HG02759 (cell line): ENCODE data around the gene SLC22A6.

ENCODE experiments used
- ATAC-seq: cut with Tn5 transposase; IDR thresholded peaks from one replicate; pipeline ENCODE4 v1.9.1; 2021; ENCODE audit warnings: mild to moderate bottlenecking, moderate library complexity; ENCODE audit not compliant: unreplicated experiment

SLC22A6 gene, protein sequence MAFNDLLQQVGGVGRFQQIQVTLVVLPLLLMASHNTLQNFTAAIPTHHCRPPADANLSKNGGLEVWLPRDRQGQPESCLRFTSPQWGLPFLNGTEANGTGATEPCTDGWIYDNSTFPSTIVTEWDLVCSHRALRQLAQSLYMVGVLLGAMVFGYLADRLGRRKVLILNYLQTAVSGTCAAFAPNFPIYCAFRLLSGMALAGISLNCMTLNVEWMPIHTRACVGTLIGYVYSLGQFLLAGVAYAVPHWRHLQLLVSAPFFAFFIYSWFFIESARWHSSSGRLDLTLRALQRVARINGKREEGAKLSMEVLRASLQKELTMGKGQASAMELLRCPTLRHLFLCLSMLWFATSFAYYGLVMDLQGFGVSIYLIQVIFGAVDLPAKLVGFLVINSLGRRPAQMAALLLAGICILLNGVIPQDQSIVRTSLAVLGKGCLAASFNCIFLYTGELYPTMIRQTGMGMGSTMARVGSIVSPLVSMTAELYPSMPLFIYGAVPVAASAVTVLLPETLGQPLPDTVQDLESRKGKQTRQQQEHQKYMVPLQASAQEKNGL

DNA sequence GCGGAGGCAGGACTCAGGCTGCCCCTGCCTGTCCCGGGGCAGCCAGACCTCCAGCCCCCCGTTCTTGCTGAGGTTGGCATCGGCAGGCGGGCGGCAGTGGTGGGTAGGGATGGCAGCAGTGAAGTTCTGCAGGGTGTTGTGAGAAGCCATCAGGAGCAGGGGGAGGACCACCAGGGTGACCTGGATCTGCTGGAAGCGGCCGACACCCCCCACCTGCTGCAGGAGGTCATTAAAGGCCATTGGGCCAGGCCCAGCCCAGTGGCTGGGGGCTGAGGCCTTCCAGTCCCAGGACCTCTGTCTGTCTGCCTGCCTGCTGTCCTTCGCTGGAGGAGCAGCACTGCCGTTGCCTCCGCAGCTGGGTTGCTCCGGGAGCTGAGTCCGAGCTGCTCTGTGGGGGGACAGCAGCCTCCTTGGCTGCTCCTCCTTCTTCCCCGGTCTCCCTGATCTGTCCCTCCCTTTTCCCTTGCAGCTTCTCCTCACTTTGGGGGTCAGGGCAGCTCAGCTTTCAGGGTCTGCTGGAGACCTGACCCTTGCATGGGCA lies at the start of gene SLC22A6:
Gene SLC22A6, minus strand, starts transcription at position 517 of the 541 bp plus-strand sequence. Its CDS starts 277 bp downstream, at position 240.
- no peak for ATAC-seq

DNA sequence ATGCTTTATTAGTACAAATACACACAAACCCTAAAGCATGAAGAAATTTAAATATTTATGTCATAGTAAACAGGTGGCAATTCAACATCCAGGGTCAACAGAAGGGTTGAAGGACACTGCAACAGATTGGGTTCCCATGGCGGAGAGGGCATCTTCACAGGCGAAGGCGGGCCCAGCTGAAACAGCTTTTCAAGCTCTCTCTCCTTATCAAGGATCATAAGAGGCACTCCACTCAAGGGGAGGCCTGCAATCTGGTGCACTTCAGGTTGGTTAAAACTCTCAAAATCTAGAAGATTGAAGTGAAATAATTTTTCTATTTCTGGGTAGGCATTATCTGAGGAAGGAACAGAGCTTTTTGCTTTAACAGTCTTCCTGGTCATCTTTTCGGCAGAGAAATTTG lies 47.7 kb upstream of the SLC22A6 start:
- no peak for ATAC-seq

- ATAC-seq = no peak
These were observed 39.3 kb upstream of the SLC22A6 start for GRCh38 chr11:63023841-63024648.

DNA sequence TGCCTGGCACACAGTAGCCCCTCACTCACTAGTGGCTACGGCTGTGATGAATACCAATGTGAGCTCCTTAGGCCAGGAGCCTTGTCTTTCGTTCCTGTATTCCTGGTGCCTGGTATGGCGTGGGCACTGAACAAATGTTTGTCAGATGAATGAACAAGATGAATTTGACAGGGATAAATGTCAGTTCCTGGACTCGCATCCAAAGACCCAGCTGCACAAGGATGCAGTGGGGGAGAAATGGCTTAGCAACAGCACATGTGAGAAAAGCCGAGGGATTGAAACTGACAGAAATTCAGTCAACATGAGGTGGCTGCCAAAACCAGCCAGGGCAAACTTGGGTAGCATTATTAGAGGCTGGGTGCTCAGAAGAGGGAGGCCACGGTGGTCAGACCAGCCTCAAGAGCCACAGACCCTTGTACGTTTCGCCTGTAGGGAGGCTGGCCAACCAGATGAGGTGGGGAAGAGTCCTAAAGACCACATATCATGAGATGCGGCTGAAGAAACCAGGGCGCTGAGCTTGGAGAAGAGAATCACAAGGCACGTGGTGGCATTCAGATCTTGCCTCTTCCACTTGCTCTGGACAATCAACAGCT lies 38.6 kb upstream of the SLC22A6 start:
- ATAC-seq = no peak

GRCh38 chr11:63022441-63022840 lies 37.7 kb upstream of the SLC22A6 start:
- no peak for ATAC-seq

- ATAC-seq = no peak
These were observed 36.0 kb upstream of the SLC22A6 start for GRCh38 chr11:63020671-63021291.

GRCh38 chr11:63019506-63019905 lies 34.7 kb upstream of the SLC22A6 start:
- no peak for ATAC-seq

GRCh38 chr11:63017306-63017974 lies 32.7 kb upstream of the SLC22A6 start:
- ATAC-seq = no peak

- ATAC-seq = no peak
These were observed 30.9 kb upstream of the SLC22A6 start, which contains the start of gene SLC22A8 for GRCh38 chr11:63015521-63016215. SLC22A8 (minus strand) TSS chr11:63015841; CDS start chr11:63014958, 883 bp downstream.

GRCh38 chr11:63014408-63015055 lies 29.8 kb upstream of the SLC22A6 start:
- ATAC-seq = no peak

GRCh38 chr11:63012839-63013238 lies 28.1 kb upstream of the SLC22A6 start:
- ATAC-seq = no peak

DNA sequence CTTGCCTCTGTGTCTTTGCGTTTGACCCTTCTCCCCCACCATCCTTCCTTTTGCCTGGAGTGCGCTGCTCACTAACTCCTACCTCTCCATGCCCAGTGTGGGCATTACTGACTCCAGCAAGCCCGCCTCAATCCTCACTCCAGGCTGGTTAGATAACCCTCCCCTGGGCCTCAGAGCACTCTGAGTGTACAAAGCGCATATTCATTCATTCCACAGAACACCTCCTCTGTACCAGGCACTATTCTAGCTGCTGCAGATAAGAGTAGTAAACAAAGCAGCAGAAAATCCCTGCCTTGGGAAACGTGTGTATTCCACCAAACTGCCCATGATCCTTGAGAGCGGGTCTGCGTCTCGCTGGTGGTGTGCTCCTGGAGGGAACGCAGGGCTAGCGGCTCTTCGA lies 27.7 kb upstream of the SLC22A6 start:
- ATAC-seq = no peak

DNA sequence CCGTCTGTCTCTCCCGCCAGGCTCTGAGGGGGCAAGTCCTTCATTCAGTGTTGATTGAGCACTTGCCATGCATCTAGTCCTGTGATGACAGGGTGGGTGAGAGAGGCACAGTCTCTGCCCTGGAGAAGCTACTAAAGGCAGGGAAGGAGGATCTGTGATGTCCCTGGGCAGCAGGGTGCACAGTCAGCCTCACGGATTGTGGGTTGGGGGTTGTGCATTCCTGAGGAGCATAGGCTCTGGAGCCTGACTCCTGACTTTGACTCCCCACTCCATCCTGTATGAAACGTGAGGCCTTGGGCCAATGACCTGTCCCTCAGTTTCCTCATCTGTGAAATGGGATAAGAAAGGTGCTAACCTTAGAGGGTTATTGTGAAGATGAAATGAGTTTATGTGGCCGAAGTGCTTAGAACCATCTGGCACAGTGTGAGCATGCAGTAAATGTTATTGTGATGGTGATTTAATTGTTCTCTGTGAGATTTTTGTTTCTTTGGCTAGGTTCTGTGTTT lies 26.2 kb upstream of the SLC22A6 start:
- ATAC-seq = no peak

DNA sequence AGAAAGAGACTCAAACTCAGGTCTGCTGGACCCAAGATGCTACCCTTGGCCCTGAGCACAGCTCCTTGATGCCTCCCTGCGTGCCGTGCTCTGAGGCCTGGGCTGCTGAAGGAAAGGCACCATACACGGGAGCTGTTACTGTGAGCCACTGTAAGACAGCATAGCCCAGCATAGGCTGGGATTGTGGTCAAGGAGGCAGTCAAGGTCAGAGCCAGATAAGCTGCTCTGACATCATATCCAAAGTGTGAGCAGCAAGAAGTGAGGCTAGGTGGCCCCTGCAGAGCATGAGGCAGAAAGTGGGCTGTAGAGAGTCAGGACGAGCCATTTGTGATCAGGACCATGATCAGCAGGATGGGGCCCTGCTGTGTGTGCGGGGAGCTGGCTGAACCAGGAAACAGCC lies 23.2 kb upstream of the SLC22A6 start:
- ATAC-seq = no peak

- no peak for ATAC-seq
These were observed 16.7 kb upstream of the SLC22A6 start for GRCh38 chr11:63001456-63001855.

DNA sequence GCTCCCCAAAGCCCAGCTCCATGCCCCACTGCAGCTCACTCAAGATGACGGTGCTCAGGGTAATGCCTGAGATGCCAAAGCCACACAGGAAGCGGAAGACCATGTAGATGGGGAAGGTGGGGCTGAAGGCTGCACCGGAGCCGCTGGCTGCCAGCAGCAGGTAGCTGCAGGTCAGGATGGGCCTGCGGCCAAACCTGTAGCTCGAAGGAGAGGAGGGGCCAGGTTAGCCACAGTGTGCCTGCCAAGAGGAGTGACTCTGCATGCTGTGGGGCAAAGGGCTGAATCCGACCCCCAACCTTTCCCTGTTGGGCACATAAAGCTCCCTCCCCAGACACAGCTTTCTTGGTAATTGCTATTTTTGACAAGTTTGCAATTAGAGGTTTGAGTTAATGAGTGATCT lies 14.9 kb upstream of the SLC22A6 start:
- no peak for ATAC-seq

DNA sequence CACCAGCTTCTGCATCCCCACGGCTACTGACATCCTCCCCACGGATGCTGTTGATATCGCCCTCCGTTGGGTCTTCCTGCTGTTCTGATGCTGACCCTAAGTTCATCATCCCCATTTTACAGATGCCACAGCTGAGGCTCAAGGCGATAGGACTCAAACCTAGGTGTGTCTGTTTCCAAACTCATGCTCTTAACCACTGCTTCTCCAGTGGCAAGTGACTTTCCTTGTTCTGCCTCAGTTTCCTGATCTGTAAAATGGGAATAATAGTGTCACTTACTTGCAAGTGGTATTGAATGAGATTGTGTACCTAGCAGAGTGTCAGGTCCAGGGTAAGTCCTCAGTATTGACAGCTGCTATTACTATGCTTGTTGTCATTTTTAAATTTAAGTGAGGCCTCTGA lies 14.4 kb upstream of the SLC22A6 start:
- ATAC-seq = no peak

DNA sequence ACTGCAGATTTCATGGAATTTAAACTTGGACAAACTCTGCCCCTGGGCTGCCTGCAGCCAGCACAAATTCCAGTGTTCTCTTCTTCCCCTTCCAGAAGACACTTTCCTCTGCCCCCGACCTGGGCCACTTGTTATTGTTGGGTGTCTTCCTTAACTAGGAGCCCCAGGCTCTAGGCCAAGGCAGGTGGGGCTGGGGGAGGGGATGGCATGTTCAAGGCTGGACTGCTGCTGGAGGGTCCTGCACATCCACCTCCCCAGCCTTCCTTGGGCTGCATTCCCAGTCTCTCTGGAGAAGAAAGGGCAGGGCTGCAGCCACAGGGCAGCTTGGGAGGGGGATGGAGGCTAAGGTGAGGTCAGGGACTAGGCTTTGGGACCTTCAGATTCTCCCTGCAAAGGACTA lies 11.5 kb upstream of the SLC22A6 start:
- no peak for ATAC-seq

- no peak for ATAC-seq
These were observed 10.0 kb upstream of the SLC22A6 start for GRCh38 chr11:62994775-62995174.
